ENCODE data around the gene OR13J1. TPM values are rescaled to one million over a fixed set of nuclear protein-coding genes. Genes with fewer than 3 reads are reported as not detected.
"Not testable (repeated sequence)": the region's sequence is repeated elsewhere in the genome, so short reads cannot be mapped to it uniquely, and the experiment has no call there.

Gene OR13J1
- total RNA-seq, 4 donors from 2014 or later = not detected

- H3K4me3 ChIP-seq (ENCODE audit: low read depth, poor library complexity, severe bottlenecking) = no peak overlapping the region
- DNase-seq (ENCODE audit: low spot score in 2 of 2) = no peak
- intact Hi-C loops (cut with DNase I; ENCODE audit: low total_unique reads) = no loop called here
- TF ChIP-seq CTCF (IDR thresholded peaks at IDR 0.05) (no peak), POLR2A (IDR thresholded peaks at IDR 0.05) (no peak)
Measured at GRCh38 chr9:35898337-35898736, 28.1 kb upstream of the OR13J1 start.

GRCh38 chr9:35897376-35898099 is 27.3 kb upstream of the OR13J1 start:
- 94 to 96% methylated on average over 7 of the region's 7 CpGs for WGBS, 2 donors
- intact Hi-C loops (cut with DNase I; ENCODE audit: low total_unique reads); DNase-seq (ENCODE audit: low spot score in 2 of 2); H3K4me3 ChIP-seq (ENCODE audit: low read depth, poor library complexity, severe bottlenecking): not testable (repeated sequence)

GRCh38 chr9:35896570-35896969 is 26.4 kb upstream of the OR13J1 start:
- no peak for TF ChIP-seq CTCF (IDR thresholded peaks at IDR 0.05)
- TF ChIP-seq POLR2A (IDR thresholded peaks at IDR 0.05) = no peak
- intact Hi-C loops (cut with DNase I; ENCODE audit: low total_unique reads) = no loop called here
- 95 to 98% methylated on average over 2 of the region's 2 CpGs for WGBS, 2 donors
- DNase-seq (ENCODE audit: low spot score in 2 of 2) = no peak
- no peak overlapping the region for H3K4me3 ChIP-seq (ENCODE audit: low read depth, poor library complexity, severe bottlenecking)

- no peak for DNase-seq (ENCODE audit: low spot score in 2 of 2)
- intact Hi-C loops (cut with DNase I; ENCODE audit: low total_unique reads) = no loop called here
- TF ChIP-seq POLR2A (IDR thresholded peaks at IDR 0.05) (no peak), CTCF (IDR thresholded peaks at IDR 0.05) (no peak)
- H3K4me3 ChIP-seq (ENCODE audit: low read depth, poor library complexity, severe bottlenecking) = no peak overlapping the region
- 87 to 93% methylated on average over 1 of the region's 1 CpG for whole genome bisulfite sequencing, 2 donors
Measured at GRCh38 chr9:35892051-35892450, 21.9 kb upstream of the OR13J1 start.

GRCh38 chr9:35891646-35892045 is 21.4 kb upstream of the OR13J1 start:
- 59 to 65% methylated on average over 3 of the region's 3 CpGs for WGBS, 2 donors

GRCh38 chr9:35884908-35885307 is 14.7 kb upstream of the OR13J1 start:
- not testable (repeated sequence) for H3K4me3 ChIP-seq (ENCODE audit: low read depth, poor library complexity, severe bottlenecking); DNase-seq (ENCODE audit: low spot score in 2 of 2)
- WGBS, 2 donors = 91 to 93% methylated on average over 3 of the region's 3 CpGs
- intact Hi-C loops (cut with DNase I; ENCODE audit: low total_unique reads) = loop anchor here (5.0 kb wide), 1 partner anchor 93 kb away; the partner anchor contains the start of gene NPR2

More at GRCh38 chr9:35891646-35892045, 21.4 kb upstream of the OR13J1 start:
- TF ChIP-seq CTCF (IDR thresholded peaks at IDR 0.05) (no peak), POLR2A (IDR thresholded peaks at IDR 0.05) (no peak)
- intact Hi-C loops (cut with DNase I; ENCODE audit: low total_unique reads) = no loop called here
- no peak for DNase-seq (ENCODE audit: low spot score in 2 of 2)
- no peak overlapping the region for H3K4me3 ChIP-seq (ENCODE audit: low read depth, poor library complexity, severe bottlenecking)

GRCh38 chr9:35882996-35883395 is 12.8 kb upstream of the OR13J1 start:
- WGBS, 2 donors = 47 to 50% methylated on average over 3 of the region's 3 CpGs
- TF ChIP-seq POLR2A (IDR thresholded peaks at IDR 0.05) = no peak
- TF ChIP-seq CTCF (IDR thresholded peaks at IDR 0.05) = no peak
- no peak for DNase-seq (ENCODE audit: low spot score in 2 of 2)
- H3K4me3 ChIP-seq (ENCODE audit: low read depth, poor library complexity, severe bottlenecking) = no peak overlapping the region
- intact Hi-C loops (cut with DNase I; ENCODE audit: low total_unique reads) = loop anchor here (5.0 kb wide), 1 partner anchor 91 kb away; the partner anchor contains the start of gene NPR2
